HFFc6 (cell line): ENCODE measurements around the gene JAK1. TPM values are rescaled to one million over a fixed set of nuclear protein-coding genes. Genes with fewer than 3 reads are reported as not detected.

Experiments
- DNase-seq: peaks from one replicate; pipeline ENCODE4 v3.0.0-alpha.2; 2018
- H3K27ac Mint-ChIP-seq: 2 replicates; pipeline ENCODE4 v1.8.0; 2020; ENCODE audit warnings: mild to moderate bottlenecking, mixed read lengths
- H3K27me3 Mint-ChIP-seq: 2 replicates; pipeline ENCODE4 v1.8.0; 2021; ENCODE audit warnings: mild to moderate bottlenecking, moderate library complexity, mixed read lengths; ENCODE audit not compliant: insufficient read depth
- H3K36me3 Mint-ChIP-seq: 2 replicates; pipeline ENCODE4 v1.8.0; 2021; ENCODE audit warnings: low read depth, mixed read lengths
- H3K4me1 Mint-ChIP-seq: 2 replicates; pipeline ENCODE4 v1.8.0; 2020; ENCODE audit warnings: low read depth, mixed read lengths
- H3K4me3 Mint-ChIP-seq: 2 replicates; pipeline ENCODE4 v1.8.0; 2020; ENCODE audit warnings: mild to moderate bottlenecking, moderate library complexity, mixed read lengths
- H3K9me3 Mint-ChIP-seq: 2 replicates; pipeline ENCODE4 v1.8.0; 2020; ENCODE audit warnings: mild to moderate bottlenecking, mixed read lengths
- total RNA-seq, 6 experiments: library from RNA; stranded (reverse); fragmentation: NEBNext Ultra II Directional; extraction: Animal tissue kit (Norgen Biotek cat#: 25700); gene quantifications; 2 replicates in 1 of 6; 3 replicates in 5 of 6; pipeline ENCODE4 v1.2.3, GENCODE V29; 2021
- TF ChIP-seq, protein P1 (sequence below): fragments of 200-600 bp; sonication (generic); IDR thresholded peaks from 2 replicates; pipeline ENCODE4 v1.5.0; 2021; ENCODE audit warnings: antibody characterized with exemption, mild to moderate bottlenecking

Gene JAK1
- total RNA-seq, 6 experiments from 2014 or later: 90.0 to 104 (median 98.3) TPM

DNA sequence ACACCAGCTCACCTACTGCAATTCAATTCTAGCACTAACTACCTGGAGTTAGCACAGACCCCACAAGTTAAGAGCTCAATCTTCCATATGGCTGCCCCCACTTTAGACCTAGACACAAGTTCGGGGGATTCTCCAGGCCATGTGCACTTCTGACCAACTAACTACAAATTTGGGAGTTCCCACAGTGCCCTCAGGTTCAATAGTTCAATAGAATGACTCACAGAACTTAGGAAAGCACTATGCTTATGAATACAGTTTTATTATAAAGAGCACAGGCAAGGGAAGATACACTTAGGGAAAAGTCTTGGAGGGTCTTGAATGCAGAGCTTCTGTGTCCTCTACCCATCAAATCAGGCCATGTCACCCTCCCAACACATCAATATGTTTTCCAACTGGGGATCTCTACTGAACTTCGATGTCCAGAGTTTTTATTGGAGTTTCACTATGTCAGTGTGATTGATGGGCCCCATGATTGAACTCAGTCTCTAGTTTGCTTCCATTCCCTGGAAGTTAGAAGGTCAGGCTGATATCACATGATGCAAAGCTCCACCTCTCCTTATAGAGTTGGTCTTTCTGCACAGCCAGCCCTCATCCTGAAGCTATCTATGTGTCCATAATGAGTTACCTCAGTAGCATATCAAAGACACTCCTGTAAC, 175.4 kb downstream of the JAK1 start:
- Mint-ChIP-seq H3K4me3 (no peak overlapping the region), H3K4me1 (no peaks in the 10 kb centered on the region), H3K36me3 (no peaks in the 10 kb centered on the region), H3K27ac (no peak overlapping the region), H3K27me3 (no peaks in the 10 kb centered on the region), H3K9me3 (no peaks in the 10 kb centered on the region)
- TF ChIP-seq, protein P1, sequence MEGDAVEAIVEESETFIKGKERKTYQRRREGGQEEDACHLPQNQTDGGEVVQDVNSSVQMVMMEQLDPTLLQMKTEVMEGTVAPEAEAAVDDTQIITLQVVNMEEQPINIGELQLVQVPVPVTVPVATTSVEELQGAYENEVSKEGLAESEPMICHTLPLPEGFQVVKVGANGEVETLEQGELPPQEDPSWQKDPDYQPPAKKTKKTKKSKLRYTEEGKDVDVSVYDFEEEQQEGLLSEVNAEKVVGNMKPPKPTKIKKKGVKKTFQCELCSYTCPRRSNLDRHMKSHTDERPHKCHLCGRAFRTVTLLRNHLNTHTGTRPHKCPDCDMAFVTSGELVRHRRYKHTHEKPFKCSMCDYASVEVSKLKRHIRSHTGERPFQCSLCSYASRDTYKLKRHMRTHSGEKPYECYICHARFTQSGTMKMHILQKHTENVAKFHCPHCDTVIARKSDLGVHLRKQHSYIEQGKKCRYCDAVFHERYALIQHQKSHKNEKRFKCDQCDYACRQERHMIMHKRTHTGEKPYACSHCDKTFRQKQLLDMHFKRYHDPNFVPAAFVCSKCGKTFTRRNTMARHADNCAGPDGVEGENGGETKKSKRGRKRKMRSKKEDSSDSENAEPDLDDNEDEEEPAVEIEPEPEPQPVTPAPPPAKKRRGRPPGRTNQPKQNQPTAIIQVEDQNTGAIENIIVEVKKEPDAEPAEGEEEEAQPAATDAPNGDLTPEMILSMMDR: no peak
- no peak for DNase-seq

Other genes with a start within 250 kb of the JAK1 start
- 1 to 10 TPM; 1.8 to 2.8 (median 2.3) TPM for gene RAVER2, start 221.5 kb downstream of the JAK1 start, total RNA-seq
- 1 to 10 TPM in 2 of 6 experiments, under 1 TPM in 4; 0.25 to 3.3 (median 0.53) TPM for gene AK4, start 181.7 kb upstream of the JAK1 start, total RNA-seq